Measurements from ENCODE around the gene LHX3.
A peak's percentile ranks its signal among the peaks of the same experiment; 100 is the strongest.

Gene LHX3

GRCh38 chr9:136231478-136232297 is 26.8 kb upstream of the LHX3 start:
- TF ChIP-seq, protein P1, sequence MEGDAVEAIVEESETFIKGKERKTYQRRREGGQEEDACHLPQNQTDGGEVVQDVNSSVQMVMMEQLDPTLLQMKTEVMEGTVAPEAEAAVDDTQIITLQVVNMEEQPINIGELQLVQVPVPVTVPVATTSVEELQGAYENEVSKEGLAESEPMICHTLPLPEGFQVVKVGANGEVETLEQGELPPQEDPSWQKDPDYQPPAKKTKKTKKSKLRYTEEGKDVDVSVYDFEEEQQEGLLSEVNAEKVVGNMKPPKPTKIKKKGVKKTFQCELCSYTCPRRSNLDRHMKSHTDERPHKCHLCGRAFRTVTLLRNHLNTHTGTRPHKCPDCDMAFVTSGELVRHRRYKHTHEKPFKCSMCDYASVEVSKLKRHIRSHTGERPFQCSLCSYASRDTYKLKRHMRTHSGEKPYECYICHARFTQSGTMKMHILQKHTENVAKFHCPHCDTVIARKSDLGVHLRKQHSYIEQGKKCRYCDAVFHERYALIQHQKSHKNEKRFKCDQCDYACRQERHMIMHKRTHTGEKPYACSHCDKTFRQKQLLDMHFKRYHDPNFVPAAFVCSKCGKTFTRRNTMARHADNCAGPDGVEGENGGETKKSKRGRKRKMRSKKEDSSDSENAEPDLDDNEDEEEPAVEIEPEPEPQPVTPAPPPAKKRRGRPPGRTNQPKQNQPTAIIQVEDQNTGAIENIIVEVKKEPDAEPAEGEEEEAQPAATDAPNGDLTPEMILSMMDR (conservative IDR thresholded peaks at IDR 0.05; ENCODE audit: control insufficient read depth, insufficient read depth, low read depth, low read length), result no peak
- no peak for DNase-seq (ENCODE audit: low read depth)
- no peak overlapping the region for H3K4me3 ChIP-seq (ENCODE audit: control insufficient read depth, low read depth, low read length)

DNA sequence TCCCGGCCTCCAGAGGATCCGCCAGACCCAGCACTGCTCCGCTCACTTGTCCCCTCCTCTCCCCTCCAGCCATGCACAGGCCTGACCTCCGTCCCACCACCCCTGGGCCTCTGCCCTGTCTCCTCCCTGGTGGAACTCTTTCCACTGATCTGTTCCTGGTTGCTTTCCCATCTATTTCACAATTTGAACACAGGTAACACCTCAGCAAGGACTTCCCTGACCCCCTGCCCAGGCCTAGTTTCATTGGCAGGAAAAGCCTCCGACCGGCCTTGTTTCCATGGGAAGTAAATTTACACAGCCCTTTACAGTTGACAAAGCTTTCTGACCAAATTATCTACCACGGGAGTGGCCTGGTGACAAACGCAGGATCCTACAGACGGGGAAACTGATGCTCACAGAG is 25.8 kb upstream of the LHX3 start:
- no peak overlapping the region for H3K4me3 ChIP-seq (ENCODE audit: control insufficient read depth, low read depth, low read length)
- TF ChIP-seq, protein P1 (conservative IDR thresholded peaks at IDR 0.05; ENCODE audit: control insufficient read depth, insufficient read depth, low read depth, low read length), result no peak
- no peak for DNase-seq (ENCODE audit: low read depth)

GRCh38 chr9:136230365-136230764 is 25.4 kb upstream of the LHX3 start:
- no peak overlapping the region for H3K4me3 ChIP-seq (ENCODE audit: control insufficient read depth, low read depth, low read length)
- DNase-seq (ENCODE audit: low read depth), result no peak

GRCh38 chr9:136229096-136230065 is 24.5 kb upstream of the LHX3 start:
- peak; percentile 42 for DNase-seq (ENCODE audit: low read depth)
- no peak overlapping the region for H3K4me3 ChIP-seq (ENCODE audit: control insufficient read depth, low read depth, low read length)
- TF ChIP-seq, protein P1 (conservative IDR thresholded peaks at IDR 0.05; ENCODE audit: control insufficient read depth, insufficient read depth, low read depth, low read length), result no peak

More at GRCh38 chr9:136230365-136230764, 25.4 kb upstream of the LHX3 start:
- TF ChIP-seq, protein P1 (conservative IDR thresholded peaks at IDR 0.05; ENCODE audit: control insufficient read depth, insufficient read depth, low read depth, low read length), result no peak

DNA sequence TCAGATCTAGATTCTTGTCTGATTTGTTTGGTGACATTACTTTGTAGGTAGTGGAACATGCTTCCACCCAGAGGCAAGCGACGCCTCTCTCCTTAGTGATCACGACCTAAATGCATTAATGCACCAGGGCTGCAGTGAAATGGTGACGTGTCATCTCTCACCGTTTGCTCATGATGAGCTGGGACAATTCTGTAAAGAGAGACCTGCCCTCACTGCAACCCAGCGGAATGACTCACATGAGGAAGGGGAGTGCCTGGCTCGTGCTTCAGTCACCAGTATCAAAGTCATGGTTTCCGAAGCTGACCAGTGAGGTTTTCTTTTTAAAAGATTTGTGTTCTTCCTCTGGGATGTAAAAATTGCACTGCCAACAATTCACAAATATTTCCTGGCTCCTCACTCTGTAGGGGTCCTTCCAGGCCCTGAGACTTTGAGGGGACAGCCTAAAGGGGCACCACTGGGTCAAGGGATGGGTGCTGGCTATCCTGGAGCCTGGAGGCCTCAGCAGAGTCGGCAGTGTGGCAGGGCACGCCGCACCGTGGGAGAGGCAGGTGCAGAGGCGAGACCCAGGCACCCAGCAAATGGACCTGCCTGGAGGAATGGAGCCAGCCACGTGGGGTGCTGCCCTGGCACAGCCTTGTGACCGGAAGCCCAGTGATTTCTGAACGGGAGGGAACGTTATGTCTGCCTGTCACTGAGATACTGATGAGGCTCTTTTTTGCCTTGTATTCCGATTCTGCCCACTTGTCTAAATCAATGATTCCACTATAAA is 23.4 kb upstream of the LHX3 start:
- H3K4me3 ChIP-seq (ENCODE audit: control insufficient read depth, low read depth, low read length), result no peak overlapping the region
- TF ChIP-seq, protein P1 (conservative IDR thresholded peaks at IDR 0.05; ENCODE audit: control insufficient read depth, insufficient read depth, low read depth, low read length), result no peak
- DNase-seq (ENCODE audit: low read depth), result peak; percentile 76

All from fibroblast of mammary gland (primary cell).